ENCODE measurements around the gene NHERF2.

NHERF2 gene

DNA sequence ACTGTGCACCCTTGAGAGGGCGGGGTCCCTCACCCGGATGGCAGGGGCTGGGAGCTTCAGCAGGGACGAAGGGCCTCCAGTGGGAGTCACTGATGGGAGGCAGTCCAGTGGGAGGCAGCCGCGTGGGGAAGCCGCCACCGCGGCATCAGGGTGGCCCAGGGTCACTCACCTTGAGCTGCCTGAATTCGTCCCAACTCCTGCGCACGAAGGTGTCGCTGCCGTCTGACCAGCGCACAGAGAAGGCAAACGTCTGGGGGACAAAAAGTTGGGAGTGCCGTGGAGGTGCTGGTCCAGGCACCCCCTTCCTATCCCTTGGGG, 46.0 kb upstream of the NHERF2 start:
- DNase-seq (ENCODE audit: low read depth): no peak
- TF ChIP-seq, protein P1, sequence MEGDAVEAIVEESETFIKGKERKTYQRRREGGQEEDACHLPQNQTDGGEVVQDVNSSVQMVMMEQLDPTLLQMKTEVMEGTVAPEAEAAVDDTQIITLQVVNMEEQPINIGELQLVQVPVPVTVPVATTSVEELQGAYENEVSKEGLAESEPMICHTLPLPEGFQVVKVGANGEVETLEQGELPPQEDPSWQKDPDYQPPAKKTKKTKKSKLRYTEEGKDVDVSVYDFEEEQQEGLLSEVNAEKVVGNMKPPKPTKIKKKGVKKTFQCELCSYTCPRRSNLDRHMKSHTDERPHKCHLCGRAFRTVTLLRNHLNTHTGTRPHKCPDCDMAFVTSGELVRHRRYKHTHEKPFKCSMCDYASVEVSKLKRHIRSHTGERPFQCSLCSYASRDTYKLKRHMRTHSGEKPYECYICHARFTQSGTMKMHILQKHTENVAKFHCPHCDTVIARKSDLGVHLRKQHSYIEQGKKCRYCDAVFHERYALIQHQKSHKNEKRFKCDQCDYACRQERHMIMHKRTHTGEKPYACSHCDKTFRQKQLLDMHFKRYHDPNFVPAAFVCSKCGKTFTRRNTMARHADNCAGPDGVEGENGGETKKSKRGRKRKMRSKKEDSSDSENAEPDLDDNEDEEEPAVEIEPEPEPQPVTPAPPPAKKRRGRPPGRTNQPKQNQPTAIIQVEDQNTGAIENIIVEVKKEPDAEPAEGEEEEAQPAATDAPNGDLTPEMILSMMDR (conservative IDR thresholded peaks at IDR 0.05; ENCODE audit: low read length): no peak
- H3K4me3 ChIP-seq (ENCODE audit: low read length): no peak overlapping the region

DNA sequence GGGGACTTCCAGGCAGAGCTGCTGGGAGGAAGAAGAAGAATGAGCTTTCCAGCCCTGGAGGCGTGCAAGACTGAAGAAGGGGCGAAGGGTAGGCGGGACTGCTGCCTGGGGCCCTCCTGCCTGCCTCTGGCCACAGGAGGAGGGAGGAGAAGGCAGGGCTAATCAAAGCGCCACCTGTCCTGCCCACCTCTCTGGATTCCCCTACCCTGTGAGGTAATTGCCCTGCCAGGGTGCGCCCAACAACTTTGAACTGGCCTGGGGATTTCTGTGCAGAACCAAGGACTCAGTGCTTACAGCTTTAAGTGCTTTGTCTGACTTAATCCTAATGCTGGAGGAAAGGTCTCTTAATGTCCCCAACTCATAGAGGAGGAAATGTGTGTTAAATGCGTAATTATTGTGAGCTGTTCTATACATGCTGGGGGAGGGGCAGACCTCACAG, 45.3 kb upstream of the NHERF2 start, which contains the start of gene NOXO1:
Gene NOXO1 (minus strand): TSS at position 72 of the 439 bp plus-strand sequence. CDS start 290 bp downstream, outside the sequence.
- TF ChIP-seq, protein P1 (conservative IDR thresholded peaks at IDR 0.05; ENCODE audit: low read length): no peak
- no peak for DNase-seq (ENCODE audit: low read depth)
- no peak within 1 kb of the TSS for H3K4me3 ChIP-seq (ENCODE audit: low read length)

DNA sequence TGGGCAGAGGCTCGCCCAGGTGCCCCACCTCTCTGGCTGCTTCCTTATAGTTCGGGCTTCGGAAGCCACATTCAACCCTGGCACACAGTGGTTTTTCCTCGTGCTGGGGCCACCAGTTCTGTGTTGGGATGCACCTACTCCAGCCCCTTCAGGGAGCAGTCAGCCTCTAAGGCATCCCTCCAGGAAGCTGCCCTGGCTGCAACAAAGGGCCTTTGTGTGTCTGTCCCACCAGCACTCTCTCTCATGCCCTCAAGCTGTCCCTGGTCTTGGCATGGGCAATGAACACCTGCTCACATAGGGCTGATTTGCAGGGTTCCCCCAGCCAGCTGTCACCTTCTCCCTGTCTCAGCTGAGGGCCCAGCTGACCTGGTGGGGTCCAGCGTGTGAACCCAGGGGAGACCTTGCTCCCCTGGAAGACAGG, 44.7 kb upstream of the NHERF2 start:
- no peak for DNase-seq (ENCODE audit: low read depth)
- H3K4me3 ChIP-seq (ENCODE audit: low read length): no peak overlapping the region
- TF ChIP-seq, protein P1 (conservative IDR thresholded peaks at IDR 0.05; ENCODE audit: low read length): no peak

DNA sequence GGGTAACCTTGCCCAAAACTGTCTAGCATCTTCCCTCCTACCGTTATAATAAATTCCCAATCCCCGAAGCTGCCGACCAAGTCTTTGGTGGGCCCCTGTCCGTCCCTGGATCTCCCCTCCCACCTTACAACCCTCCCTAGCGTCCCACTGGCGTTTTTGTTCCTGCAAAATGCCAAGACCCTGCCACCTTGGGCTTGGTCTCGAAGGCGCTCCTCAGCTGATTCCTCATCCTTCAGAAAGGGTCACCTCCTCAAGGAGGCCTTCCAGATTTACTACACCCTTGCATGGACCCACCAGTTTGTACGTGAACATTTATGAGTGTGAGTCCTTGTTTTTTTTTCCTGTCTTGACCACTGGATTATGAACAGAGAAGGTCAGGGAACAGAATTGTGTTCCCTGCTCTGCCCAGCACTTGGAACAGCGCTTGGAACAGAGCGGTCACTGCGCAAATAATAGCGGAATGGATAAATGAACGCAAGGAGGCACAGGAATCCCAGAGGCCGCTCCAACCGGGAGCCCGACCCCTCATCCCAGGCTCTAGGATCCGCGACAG, 43.6 kb upstream of the NHERF2 start:
- DNase-seq (ENCODE audit: low read depth): no peak
- peak overlapping the region; percentile 63 for H3K4me3 ChIP-seq (ENCODE audit: low read length)
- TF ChIP-seq, protein P1 (conservative IDR thresholded peaks at IDR 0.05; ENCODE audit: low read length): no peak; the same call in 1 of the 2 replicates

DNA sequence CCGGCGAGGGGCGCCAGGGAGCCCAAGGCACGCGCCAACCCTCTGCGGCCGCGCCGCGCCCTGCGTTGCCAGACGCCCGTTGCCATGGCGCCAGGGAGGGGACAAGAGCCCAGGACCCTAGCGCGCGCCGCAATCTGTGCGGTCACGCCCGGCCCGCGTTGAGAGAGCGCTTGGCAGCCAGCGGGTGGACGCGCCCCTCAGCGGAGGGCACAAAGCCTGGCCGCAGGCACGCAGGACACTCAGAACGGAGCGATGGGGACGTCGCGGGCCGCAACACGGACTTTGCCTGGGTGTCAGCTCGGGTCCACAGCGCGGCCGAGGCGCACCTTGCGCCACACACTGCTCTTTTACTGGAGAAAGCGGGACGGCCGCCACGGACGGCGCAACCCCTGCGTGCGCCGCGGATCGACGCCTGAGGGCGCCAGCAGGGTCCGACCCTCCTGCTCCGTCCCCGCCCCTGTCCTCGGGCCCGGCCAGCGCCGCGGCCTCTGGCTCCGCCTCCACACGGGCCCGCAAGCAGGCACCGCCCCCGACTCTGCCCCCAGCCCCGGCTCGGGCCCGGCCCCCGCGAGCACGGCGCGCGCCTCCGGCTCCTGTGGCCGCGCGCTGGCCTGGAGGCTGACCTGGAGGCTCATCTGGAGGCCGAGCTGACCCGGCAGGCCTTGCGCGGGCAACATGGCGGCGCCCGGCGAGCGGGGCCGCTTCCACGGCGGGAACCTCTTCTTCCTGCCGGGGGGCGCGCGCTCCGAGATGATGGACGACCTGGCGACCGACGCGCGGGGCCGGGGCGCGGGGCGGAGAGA, 43.0 kb upstream of the NHERF2 start, which contains the start of gene GFER:
Gene GFER (plus strand): TSS at position 650 of the 803 bp plus-strand sequence. CDS start 26 bp downstream, at position 676.
- TF ChIP-seq, protein P1 (conservative IDR thresholded peaks at IDR 0.05; ENCODE audit: low read length): peak; percentile 34
- peak within 1 kb of the TSS; percentile 76 for H3K4me3 ChIP-seq (ENCODE audit: low read length)
- peak; percentile 92 for DNase-seq (ENCODE audit: low read depth)

GRCh38 chr16:1984347-1985225, 42.1 kb upstream of the NHERF2 start:
- peak overlapping the region; percentile 76 for H3K4me3 ChIP-seq (ENCODE audit: low read length)
- DNase-seq (ENCODE audit: low read depth): no peak
- TF ChIP-seq, protein P1 (conservative IDR thresholded peaks at IDR 0.05; ENCODE audit: low read length): no peak

Measured in AG10803 (cell line).